K562 (cell line): ENCODE results near the gene OBSCN. TPM values are rescaled to one million over a fixed set of nuclear protein-coding genes. Genes with fewer than 3 reads are reported as not detected.

Experiments
- ATAC-seq: fragments of 200-7000 bp; cut with Tn5 transposase; 3 replicates; pipeline ENCODE4 v1.9.1; 2020; ENCODE audit warnings: moderate library complexity
- BruUV-seq: library from RNA; stranded (reverse); fragments of 400-500 nt; replicated peaks from 2 replicates; lab custom pipeline; 2021; lab: Mats Ljungman, UMichigan
- CTCF ChIA-PET: fragments of 300-600 bp; formaldehyde crosslinking; extraction: SDS; loops from one replicate; lab custom pipeline; 2021; ENCODE audit warnings: low intra/inter-chr PET ratio; lab: Yijun Ruan, JAX
- POLR2A ChIA-PET: fragments of 300-600, 350-650 bp; sonication (Branson Sonifier 250); formaldehyde crosslinking; extraction: SDS; loops from one replicate; lab custom pipeline; 2021; ENCODE audit warnings: antibody characterized with exemption, inconsistent platforms; lab: Yijun Ruan, JAX
- DNase-seq, 4 experiments: peaks; one replicate each; pipeline versions ENCODE4 v3.0.0 to v3.0.0-alpha.2; 2011 to 2018; ENCODE audit warnings: low spot score in 3 of 4, mixed read lengths in 3 of 4; ENCODE audit errors: extremely low read depth in 1 of 4
- FAIRE-seq: peaks from 2 replicates; lab custom pipeline; 2011; peaks lifted over from hg19 to GRCh38; lab: Jason Lieb, UNC
- H2AFZ ChIP-seq: 2 replicates; pipeline ENCODE4 v1.6.0; 2011; ENCODE audit warnings: low read depth, low read length, control low read depth, inconsistent platforms
- H3K27ac ChIP-seq: fragments of 200-600 bp; 3 replicates; pipeline ENCODE4 v1.8.0; 2011; ENCODE audit warnings: low read depth, mild to moderate bottlenecking, control low read depth, inconsistent platforms, low read length, moderate library complexity, mixed read lengths; ENCODE audit errors: extremely low read depth
- H3K27me3 ChIP-seq, 2 experiments: fragments of 300-600 bp in 1 of 2; 2 replicates in 1 of 2; 3 replicates in 1 of 2; pipeline versions ENCODE4 v1.6.0 to v1.8.0; 2011; ENCODE audit warnings: inconsistent platforms in 2 of 2, low read length in 2 of 2, mild to moderate bottlenecking in 1 of 2, mixed read lengths in 1 of 2, moderate library complexity in 1 of 2; ENCODE audit not compliant: control insufficient read depth in 2 of 2, insufficient read depth in 2 of 2
- H3K36me3 ChIP-seq: fragments of 300-600 bp; 3 replicates; pipeline ENCODE4 v1.8.0; 2011; ENCODE audit warnings: mild to moderate bottlenecking, low read length, inconsistent platforms; ENCODE audit not compliant: control insufficient read depth, insufficient read depth
- H3K4me1 ChIP-seq, 2 experiments: fragments of 200-600 bp in 1 of 2; replicated peaks in 1 of 2; 2 replicates in 1 of 2; 3 replicates in 1 of 2; pipeline versions ENCODE4 v1.5.1 to v1.8.0; 2011; ENCODE audit warnings: inconsistent platforms in 2 of 2, low read length in 2 of 2, mild to moderate bottlenecking in 1 of 2, mixed read lengths in 1 of 2, moderate library complexity in 1 of 2; ENCODE audit not compliant: control insufficient read depth in 2 of 2, insufficient read depth in 2 of 2
- H3K4me2 ChIP-seq: 2 replicates; pipeline ENCODE4 v1.6.1; 2011; ENCODE audit warnings: low read length, control low read depth, inconsistent platforms, mixed read lengths; ENCODE audit not compliant: insufficient read depth
- H3K4me3 ChIP-seq: fragments of 200-600 bp; sonication (generic), shearing (Covaris generic); 2 replicates; pipeline ENCODE4 v1.5.1; 2016; ENCODE audit warnings: control low read depth, inconsistent platforms
- H3K79me2 ChIP-seq: fragments of 200-600 bp; 3 replicates; pipeline ENCODE4 v1.8.0; 2011; ENCODE audit warnings: low read length, inconsistent platforms; ENCODE audit not compliant: control insufficient read depth, insufficient read depth
- H3K9ac ChIP-seq, 2 experiments: 2 replicates each; pipeline versions ENCODE4 v1.6.0 to v1.6.1; 2011; ENCODE audit warnings: low read depth in 2 of 2, low read length in 2 of 2, control low read depth in 1 of 2, inconsistent platforms in 1 of 2, mild to moderate bottlenecking in 1 of 2, mixed read lengths in 1 of 2; ENCODE audit not compliant: insufficient read depth in 1 of 2
- H3K9me1 ChIP-seq: one replicate; pipeline ENCODE4 v1.6.0; 2011; ENCODE audit warnings: inconsistent platforms, mild to moderate bottlenecking, low read length, moderate library complexity; ENCODE audit not compliant: control insufficient read depth, insufficient read depth
- H3K9me3 ChIP-seq: replicated peaks from 2 replicates; pipeline ENCODE4 v1.5.1; 2011; ENCODE audit warnings: low read depth, low read length, inconsistent platforms; ENCODE audit not compliant: control insufficient read depth, insufficient read depth
- H4K20me1 ChIP-seq: replicated peaks from 2 replicates; pipeline ENCODE4 v1.6.1; 2011; ENCODE audit warnings: low read length, inconsistent platforms, mixed read lengths; ENCODE audit not compliant: control insufficient read depth, insufficient read depth
- ARID3B ChIP-seq: fragments of 250-450 bp; sonication (Bioruptor Pico); IDR thresholded peaks from 2 replicates; pipeline ENCODE4 v1.4.0; 2020; ENCODE audit warnings: borderline replicate concordance
- ATF1 ChIP-seq, 2 experiments: fragments of 450-650 bp in 1 of 2; IDR thresholded peaks; 2 replicates each; pipeline ENCODE4 v1.6.1; 2016; ENCODE audit warnings: missing compliant biosample characterization in 1 of 2, missing genetic modification characterization in 1 of 2
- C11orf30 ChIP-seq: fragments of 450-650 bp; IDR thresholded peaks from 2 replicates; pipeline ENCODE4 v1.6.1; 2016; ENCODE audit warnings: low read depth, mild to moderate bottlenecking
- CHD1 ChIP-seq: fragments of 200-600 bp; sonication (generic); IDR thresholded peaks from one replicate; pipeline ENCODE4 v1.6.1; 2012; ENCODE audit warnings: mild to moderate bottlenecking, moderate library complexity, low read length, inconsistent platforms
- ETV5 ChIP-seq: sonication (generic); formaldehyde crosslinking; IDR thresholded peaks from 2 replicates; pipeline ENCODE4 v1.4.0; 2020; ENCODE audit warnings: low read depth, mild to moderate bottlenecking, missing genetic modification reagents
- PCBP1 ChIP-seq: fragments of 200-400 bp; formaldehyde crosslinking; IDR thresholded peaks from 2 replicates; pipeline ENCODE4 v1.6.1; 2018; ENCODE audit warnings: mild to moderate bottlenecking, low read depth, low read length; ENCODE audit not compliant: poor library complexity, severe bottlenecking
- PHF20 ChIP-seq: fragments of 450-650 bp; IDR thresholded peaks from 2 replicates; pipeline ENCODE4 v1.6.1; 2018; ENCODE audit not compliant: partially characterized antibody
- RBM39 ChIP-seq: fragments of 200-400 bp; formaldehyde crosslinking; optimal IDR thresholded peaks from 2 replicates; pipeline ENCODE3; 2018; ENCODE audit warnings: low read depth, low read length
- RCOR1 ChIP-seq, 2 experiments: IDR thresholded peaks; 2 replicates each; pipeline ENCODE4 v1.6.1; 2012; ENCODE audit warnings: low read depth in 2 of 2, low read length in 2 of 2, borderline replicate concordance in 1 of 2, improper control_type of control experiment in 1 of 2
- SMARCE1 ChIP-seq: fragments of 450-650 bp; IDR thresholded peaks from 2 replicates; pipeline ENCODE4 v1.7.1; 2016; ENCODE audit warnings: mild to moderate bottlenecking
- SNIP1 ChIP-seq: fragments of 450-650 bp; IDR thresholded peaks from 2 replicates; pipeline ENCODE4 v1.7.1; 2017; ENCODE audit warnings: low read depth, mild to moderate bottlenecking
- THRB ChIP-seq: fragments of 450-650 bp; formaldehyde crosslinking; conservative IDR thresholded peaks from 2 replicates; pipeline ENCODE4 v1.4.0; 2022; ENCODE audit warnings: mild to moderate bottlenecking, missing genetic modification characterization
- USF1 ChIP-seq: sonication (generic); formaldehyde crosslinking; IDR thresholded peaks from 2 replicates; pipeline ENCODE4 v1.9.0; 2022; ENCODE audit warnings: mild to moderate bottlenecking, missing genetic modification reagents
- ZHX1 ChIP-seq: fragments of 150-350 bp; conservative IDR thresholded peaks from 2 replicates; pipeline ENCODE4 v1.6.1; 2014; ENCODE audit warnings: low read length
- ZNF23 ChIP-seq: fragments of 250-450 bp; sonication (Bioruptor Pico); IDR thresholded peaks from 2 replicates; pipeline ENCODE4 v1.4.0; 2020; ENCODE audit warnings: mild to moderate bottlenecking
- ZNF354B ChIP-seq: fragments of 250-450 bp; sonication (Bioruptor Pico); IDR thresholded peaks from 2 replicates; pipeline ENCODE4 v1.4.0; 2020
- WGBS: fragments of 100-300 bp; shearing (Covaris generic); methylation state at CpG from one replicate; pipeline ENCODE4 v1.1.6; 2016; ENCODE audit warnings: low coverage, mixed read lengths; ENCODE audit not compliant: insufficient coverage; ENCODE audit errors: missing lambda C conversion rate; 5-methylcytosine and 5-hydroxymethylcytosine counted together
- in situ Hi-C: fragments of 300-500 bp; cut with MboI; formaldehyde crosslinking; loops from 4 replicates; pipeline ENCODE4 v1.15.0; 2018; ENCODE audit warnings: inconsistent platforms, mixed read lengths
- intact Hi-C: fragments of 100-400 bp; cut with micrococcal nuclease; formaldehyde crosslinking; loops from 2 replicates; pipeline ENCODE4 v1.14.2; 2022
- polyA plus RNA-seq, 8 experiments: library from polyadenylated mRNA; depleted of rRNA in 4 of 8; stranded (reverse) in 5 of 8; unstranded in 3 of 8; fragments of >200 nt; fragmentation: Nextera tagmentation in 2 of 8; fragmentation: Illumina TruSeq in 1 of 8; extraction: Ambion mirVana in 2 of 8; extraction: Trizol in 1 of 8; gene quantifications; 2 replicates each; pipeline versions ENCODE4 v1.2.1 to v1.2.3, GENCODE V29; 2011 to 2014; ENCODE audit warnings: inconsistent platforms in 1 of 8, missing spikeins in 1 of 8
- total RNA-seq, 7 experiments: library from RNA; depleted of rRNA in 6 of 7; stranded (reverse); fragments of >200 nt in 6 of 7; fragmentation: Illumina TruSeq in 2 of 7; extraction: Trizol in 2 of 7; gene quantifications; 2 replicates each; pipeline versions ENCODE4 v1.2.1 to v1.2.3, GENCODE V29; 2011 to 2021; ENCODE audit warnings: low replicate concordance in 1 of 7

The OBSCN gene
- total and polyA plus RNA-seq, 9 of the 15 experiments (the other 6 are each of a cell fraction or from before 2014, with no cell fraction given) = 0.18 to 19.7 (median 3.6) TPM

- no peaks in the 10 kb centered on the region for H3K9me1 ChIP-seq
- H3K27me3 ChIP-seq = peaks cover 0 to 11% of the 10 kb centered on the region in 2 experiments; a peak in 3 of 5 replicates
- H3K4me1 ChIP-seq = peaks cover 17 to 20% of the 10 kb centered on the region in 2 experiments
- WGBS = 1% methylated on average over 5 of the region's 5 CpGs
- FAIRE-seq = no peak
- H3K36me3 ChIP-seq = no peaks in the 10 kb centered on the region
- H4K20me1 ChIP-seq = 0 out of 2 replicates have a peak, but pooled peaks cover 2% of the 10 kb centered on the region
- ATAC-seq = peak; percentile 67
- peak in 2 of 4 experiments; percentile 60 to 66 for DNase-seq
- H3K9ac ChIP-seq = peak overlapping the region in 1 of 2 experiments; percentile 56; a peak in 1 of 4 replicates
- H3K79me2 ChIP-seq = no peaks in the 10 kb centered on the region
- H3K4me3 ChIP-seq = no peak overlapping the region
- ChIA-PET CTCF (no interaction called here), POLR2A (interaction anchor here (0.6 to 1.2 kb wide), 4 partner anchors 12 to 31 kb away, joined by 3 to 4 read pairs (median 3); a partner anchor contains a TSS)
- in situ Hi-C loops (no loop called here), intact Hi-C loops (no loop called here)
- no peaks in the 10 kb centered on the region for H3K9me3 ChIP-seq
- no TSS peak for BruUV-seq
- H2AFZ ChIP-seq = peak overlapping the region; percentile 74
- H3K4me2 ChIP-seq = peak overlapping the region; percentile 38; the same call in 1 of the 2 replicates
- no peak overlapping the region; the same call in 2 of the 3 replicates for H3K27ac ChIP-seq
- TF ChIP-seq RBM39 (no peak), ARID3B (CRISPR knock-in tag) (no peak), USF1 (CRISPR knock-in tag) (no peak), C11orf30 (no peak), SNIP1 (no peak), RCOR1 (IDR thresholded peaks at IDR 0.05; ENCODE audit: borderline replicate concordance in 1 of 2, low read depth in 2 of 2, low read length in 2 of 2) (no peak), CHD1 (no peak), PHF20 (no peak), THRB (CRISPR knock-in tag) (no peak), ATF1 (CRISPR knock-in tag; IDR thresholded peaks at IDR 0.05) (no peak), ATF1 (tag; IDR thresholded peaks at IDR 0.05) (no peak), PCBP1 (no peak), ZNF23 (CRISPR knock-in tag) (no peak), ZNF354B (CRISPR knock-in tag) (no peak), ETV5 (CRISPR knock-in tag) (no peak), SMARCE1 (0 out of 2 replicates have a peak, but pooled peaks have one; percentile 13), ZHX1 (no peak)
These were observed 218.8 kb downstream of the OBSCN start for GRCh38 chr1:228426518-228427175.
